HCT116 (cell line): ENCODE data around the gene MSMP. TPM values are rescaled to one million over a fixed set of nuclear protein-coding genes. Genes with fewer than 3 reads are reported as not detected.

Experiments
- ATAC-seq: fragments of 200-7000 bp; cut with Tn5 transposase; 2 replicates; pipeline ENCODE4 v1.9.1; 2020; ENCODE audit warnings: mild to moderate bottlenecking, moderate library complexity
- BruUV-seq: library from RNA; stranded (reverse); fragments of 400-500 nt; replicated peaks from 2 replicates; lab custom pipeline; 2021; lab: Mats Ljungman, UMichigan
- CTCF ChIA-PET: fragments of 300-600 bp; sonication (Branson Sonifier 250); formaldehyde crosslinking; loops from one replicate; lab custom pipeline; 2021; ENCODE audit warnings: antibody characterized with exemption; lab: Charles Lee
- POLR2A ChIA-PET: fragments of 300-600, 350-600 bp; sonication (Branson Sonifier 250); formaldehyde crosslinking; loops from one replicate; lab custom pipeline; 2021; ENCODE audit warnings: antibody characterized with exemption; lab: Charles Lee
- RAD21 ChIA-PET, 2 experiments: fragments of 300-600 bp; sonication (Branson Sonifier 250); formaldehyde crosslinking; loops; one replicate each; lab custom pipeline; 2023; ENCODE audit warnings: low total read pairs in 2 of 2; ENCODE audit not compliant: uncharacterized antibody in 2 of 2, unreplicated experiment in 2 of 2, low non-redundant PET in 1 of 2; lab: Charles Lee
- DNase-seq: peaks from one replicate; pipeline ENCODE4 v3.0.0-alpha.2; 2010; ENCODE audit warnings: low read depth, low spot score
- H2AFZ ChIP-seq: fragments of 200-600 bp; shearing (Covaris generic), sonication (generic); 2 replicates; pipeline ENCODE4 v1.6.1; 2017; ENCODE audit warnings: low read depth, mixed run types, mixed read lengths, antibody characterized with exemption, low read length; ENCODE audit not compliant: poor library complexity, severe bottlenecking
- H3K27ac ChIP-seq: 2 replicates; pipeline ENCODE4 v1.5.1; 2012; ENCODE audit warnings: low read depth, low read length
- H3K27me3 ChIP-seq: fragments of 200-600 bp; sonication (generic); 2 replicates; pipeline ENCODE4 v1.6.1; 2016; ENCODE audit warnings: mixed run types, low read length, mixed read lengths; ENCODE audit not compliant: insufficient read depth
- H3K36me3 ChIP-seq, 2 experiments: fragments of 200-500 bp in 1 of 2; fragments of 200-600 bp in 1 of 2; sonication (Bioruptor generic) in 1 of 2; sonication (generic) in 1 of 2; 2 replicates each; pipeline versions ENCODE4 v1.5.1 to v1.6.1; 2014 to 2016; ENCODE audit warnings: low read length in 2 of 2, inconsistent platforms in 1 of 2, mixed read lengths in 1 of 2, mixed run types in 1 of 2; ENCODE audit not compliant: insufficient read depth in 2 of 2, control insufficient read depth in 1 of 2
- H3K4me1 ChIP-seq, 2 experiments: fragments of 200-600 bp in 1 of 2; sonication (generic) in 1 of 2; 2 replicates each; pipeline versions ENCODE4 v1.5.1 to v1.6.1; 2012 to 2017; ENCODE audit warnings: low read length in 2 of 2, inconsistent platforms in 1 of 2, mild to moderate bottlenecking in 1 of 2, mixed read lengths in 1 of 2, mixed run types in 1 of 2, moderate library complexity in 1 of 2; ENCODE audit not compliant: insufficient read depth in 2 of 2, control insufficient read depth in 1 of 2
- H3K4me2 ChIP-seq: fragments of 200-600 bp; sonication (generic); 2 replicates; pipeline ENCODE4 v1.6.1; 2017; ENCODE audit warnings: mixed run types, low read length, mixed read lengths
- H3K4me3 ChIP-seq, 2 experiments: fragments of 200-600 bp in 1 of 2; sonication (generic) in 1 of 2; replicated peaks in 1 of 2; 2 replicates each; pipeline ENCODE4 v1.5.1; 2011 to 2016; ENCODE audit warnings: low read length in 2 of 2, control low read depth in 1 of 2, low read depth in 1 of 2, mild to moderate bottlenecking in 1 of 2, mixed read lengths in 1 of 2, mixed run types in 1 of 2
- H3K79me2 ChIP-seq: fragments of 200-600 bp; sonication (generic); 2 replicates; pipeline ENCODE4 v1.6.1; 2017; ENCODE audit warnings: mild to moderate bottlenecking, mixed run types, low read length, moderate library complexity, mixed read lengths; ENCODE audit not compliant: insufficient read depth
- H3K9ac ChIP-seq: fragments of 200-600 bp; sonication (generic); 2 replicates; pipeline ENCODE4 v1.6.1; 2016; ENCODE audit warnings: low read length, mixed read lengths
- H3K9me2 ChIP-seq: fragments of 200-600 bp; sonication (generic), shearing (Covaris generic); 2 replicates; pipeline ENCODE4 v1.6.1; 2017; ENCODE audit warnings: mixed run types, mild to moderate bottlenecking, moderate library complexity; ENCODE audit not compliant: insufficient read depth
- H3K9me3 ChIP-seq, 2 experiments: fragments of 200-500 bp in 1 of 2; fragments of 200-600 bp in 1 of 2; sonication (Bioruptor generic) in 1 of 2; sonication (generic) in 1 of 2; 2 replicates each; pipeline ENCODE4 v1.6.1; 2014 to 2017; ENCODE audit warnings: low read length in 2 of 2, mixed read lengths in 2 of 2, inconsistent platforms in 1 of 2, low read depth in 1 of 2, mild to moderate bottlenecking in 1 of 2, mixed run types in 1 of 2, moderate library complexity in 1 of 2; ENCODE audit not compliant: control insufficient read depth in 1 of 2, insufficient read depth in 1 of 2
- H4K20me1 ChIP-seq: fragments of 200-600 bp; sonication (generic), shearing (Covaris generic); 2 replicates; pipeline ENCODE4 v1.6.1; 2017; ENCODE audit warnings: mixed run types, mild to moderate bottlenecking, moderate library complexity; ENCODE audit not compliant: insufficient read depth
- CBX3 ChIP-seq: IDR thresholded peaks from 2 replicates; pipeline ENCODE4 v1.6.1; 2012; ENCODE audit warnings: low read depth
- CEBPB ChIP-seq: IDR thresholded peaks from 2 replicates; pipeline ENCODE4 v1.6.1; 2012; ENCODE audit warnings: low read depth
- ELF1 ChIP-seq: IDR thresholded peaks from 2 replicates; pipeline ENCODE4 v1.6.1; 2012; ENCODE audit warnings: low read depth, borderline replicate concordance
- EZH2 ChIP-seq: fragments of 200-600 bp; sonication (generic); IDR thresholded peaks from 2 replicates; pipeline ENCODE4 v1.6.1; 2017; ENCODE audit warnings: antibody characterized with exemption, mixed run types
- EZH2phosphoT487 ChIP-seq: fragments of 200-600 bp; IDR thresholded peaks from 2 replicates; pipeline ENCODE4 v1.6.1; 2018; ENCODE audit warnings: antibody characterized with exemption, borderline replicate concordance
- JUND ChIP-seq: IDR thresholded peaks from 2 replicates; pipeline ENCODE4 v1.6.1; 2012
- POLR2A ChIP-seq: IDR thresholded peaks from 2 replicates; pipeline ENCODE4 v1.7.0; 2011; ENCODE audit warnings: borderline replicate concordance; ENCODE audit not compliant: insufficient read depth, insufficient read length; ENCODE audit errors: extremely low read depth
- POLR2AphosphoS5 ChIP-seq: IDR thresholded peaks from 2 replicates; pipeline ENCODE4 v1.6.1; 2011; ENCODE audit warnings: mild to moderate bottlenecking, low read depth, low read length, moderate library complexity
- RAD21 ChIP-seq: IDR thresholded peaks from 2 replicates; pipeline ENCODE4 v1.6.1; 2012; ENCODE audit warnings: low read depth, mild to moderate bottlenecking
- SP1 ChIP-seq: IDR thresholded peaks from 2 replicates; pipeline ENCODE4 v1.6.1; 2012; ENCODE audit warnings: low read depth
- SRF ChIP-seq: IDR thresholded peaks from 2 replicates; pipeline ENCODE4 v1.6.1; 2012; ENCODE audit warnings: low read depth
- TCF7L2 ChIP-seq: IDR thresholded peaks from 2 replicates; pipeline ENCODE4 v1.7.0; 2011; ENCODE audit warnings: borderline replicate concordance, inconsistent platforms; ENCODE audit not compliant: insufficient read depth, insufficient read length; ENCODE audit errors: extremely low read depth
- ZFX ChIP-seq: fragments of 450-650 bp; IDR thresholded peaks from 2 replicates; pipeline ENCODE4 v1.6.1; 2017
- intact Hi-C: fragments of 100-400 bp; cut with micrococcal nuclease; formaldehyde crosslinking; loops from 2 replicates; pipeline ENCODE4 v1.10.0; 2022
- total RNA-seq: library from RNA; stranded (reverse); gene quantifications from one replicate; pipeline ENCODE4 v1.2.1, GENCODE V29; 2021; ENCODE audit not compliant: unreplicated experiment
- TF ChIP-seq, protein P1 (sequence below): IDR thresholded peaks from 2 replicates; pipeline ENCODE4 v1.6.1; 2011; ENCODE audit warnings: mild to moderate bottlenecking, low read length, moderate library complexity; ENCODE audit not compliant: insufficient replicate concordance; ENCODE audit errors: extremely low read depth
- TF ChIP-seq, protein P2 (sequence below): IDR thresholded peaks from 2 replicates; pipeline ENCODE4 v1.6.1; 2012; ENCODE audit warnings: low read depth
- TF ChIP-seq, protein P3 (sequence below), 3 experiments: fragments of 200-600 bp in 1 of 3; sonication (generic) in 1 of 3; IDR thresholded peaks in 2 of 3; conservative IDR thresholded peaks in 1 of 3; 2 replicates each; pipeline ENCODE4 v1.5.1; 2012 to 2017; ENCODE audit warnings: low read depth in 2 of 3, low read length in 2 of 3, antibody characterized with exemption in 1 of 3, borderline replicate concordance in 1 of 3, control low read depth in 1 of 3, mild to moderate bottlenecking in 1 of 3, mixed read lengths in 1 of 3, mixed run types in 1 of 3, moderate library complexity in 1 of 3; ENCODE audit not compliant: insufficient read depth in 1 of 3
- TF ChIP-seq, protein P4 (sequence below): IDR thresholded peaks from 2 replicates; pipeline ENCODE4 v1.6.1; 2012

MSMP gene
- total RNA-seq, 1 experiment from 2014 or later, result 1.2 TPM

DNA sequence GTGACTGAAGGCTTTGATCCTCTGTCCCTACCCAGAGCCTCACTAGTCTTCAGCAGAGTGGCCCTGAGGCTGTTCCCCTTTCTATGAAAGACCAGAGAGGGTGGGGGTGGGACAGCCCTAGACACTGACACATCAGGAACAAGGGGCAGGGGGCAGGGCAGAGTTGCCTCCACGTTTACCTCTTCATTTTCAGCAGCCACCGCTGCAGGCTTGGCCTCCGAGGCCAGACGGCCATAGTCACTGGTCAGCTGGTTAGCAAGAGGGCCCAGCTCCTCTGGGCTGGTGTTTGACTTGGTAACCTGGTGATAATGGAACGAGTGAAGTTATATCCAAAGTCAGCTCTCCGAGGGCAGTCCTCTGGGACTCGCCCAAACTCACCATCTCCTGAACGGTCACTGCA, 48.7 kb downstream of the MSMP start:
- no peaks in the 10 kb centered on the region for H4K20me1 ChIP-seq
- H3K79me2 ChIP-seq, result no peaks in the 10 kb centered on the region
- no peaks in the 10 kb centered on the region for H3K9me2 ChIP-seq
- no peak overlapping the region for H2AFZ ChIP-seq
- H3K4me1 ChIP-seq, result no peaks in the 10 kb centered on the region
- H3K4me3 ChIP-seq, result no peak overlapping the region
- H3K27me3 ChIP-seq, result no peaks in the 10 kb centered on the region
- no TSS peak for BruUV-seq
- RAD21 ChIA-PET, result no interaction called here
- H3K9me3 ChIP-seq, result no peaks in the 10 kb centered on the region
- DNase-seq (no peak), ATAC-seq (no peak)
- peaks cover 57 to 69% of the 10 kb centered on the region in 2 experiments for H3K36me3 ChIP-seq
- TF ChIP-seq, protein P1, sequence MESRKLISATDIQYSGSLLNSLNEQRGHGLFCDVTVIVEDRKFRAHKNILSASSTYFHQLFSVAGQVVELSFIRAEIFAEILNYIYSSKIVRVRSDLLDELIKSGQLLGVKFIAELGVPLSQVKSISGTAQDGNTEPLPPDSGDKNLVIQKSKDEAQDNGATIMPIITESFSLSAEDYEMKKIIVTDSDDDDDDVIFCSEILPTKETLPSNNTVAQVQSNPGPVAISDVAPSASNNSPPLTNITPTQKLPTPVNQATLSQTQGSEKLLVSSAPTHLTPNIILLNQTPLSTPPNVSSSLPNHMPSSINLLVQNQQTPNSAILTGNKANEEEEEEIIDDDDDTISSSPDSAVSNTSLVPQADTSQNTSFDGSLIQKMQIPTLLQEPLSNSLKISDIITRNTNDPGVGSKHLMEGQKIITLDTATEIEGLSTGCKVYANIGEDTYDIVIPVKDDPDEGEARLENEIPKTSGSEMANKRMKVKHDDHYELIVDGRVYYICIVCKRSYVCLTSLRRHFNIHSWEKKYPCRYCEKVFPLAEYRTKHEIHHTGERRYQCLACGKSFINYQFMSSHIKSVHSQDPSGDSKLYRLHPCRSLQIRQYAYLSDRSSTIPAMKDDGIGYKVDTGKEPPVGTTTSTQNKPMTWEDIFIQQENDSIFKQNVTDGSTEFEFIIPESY, result no peak
- TF ChIP-seq JUND, result no peak
- no peak for TF ChIP-seq ELF1
- TF ChIP-seq ZFX, result no peak
- no peak for TF ChIP-seq POLR2AphosphoS5
- TF ChIP-seq, protein P2, sequence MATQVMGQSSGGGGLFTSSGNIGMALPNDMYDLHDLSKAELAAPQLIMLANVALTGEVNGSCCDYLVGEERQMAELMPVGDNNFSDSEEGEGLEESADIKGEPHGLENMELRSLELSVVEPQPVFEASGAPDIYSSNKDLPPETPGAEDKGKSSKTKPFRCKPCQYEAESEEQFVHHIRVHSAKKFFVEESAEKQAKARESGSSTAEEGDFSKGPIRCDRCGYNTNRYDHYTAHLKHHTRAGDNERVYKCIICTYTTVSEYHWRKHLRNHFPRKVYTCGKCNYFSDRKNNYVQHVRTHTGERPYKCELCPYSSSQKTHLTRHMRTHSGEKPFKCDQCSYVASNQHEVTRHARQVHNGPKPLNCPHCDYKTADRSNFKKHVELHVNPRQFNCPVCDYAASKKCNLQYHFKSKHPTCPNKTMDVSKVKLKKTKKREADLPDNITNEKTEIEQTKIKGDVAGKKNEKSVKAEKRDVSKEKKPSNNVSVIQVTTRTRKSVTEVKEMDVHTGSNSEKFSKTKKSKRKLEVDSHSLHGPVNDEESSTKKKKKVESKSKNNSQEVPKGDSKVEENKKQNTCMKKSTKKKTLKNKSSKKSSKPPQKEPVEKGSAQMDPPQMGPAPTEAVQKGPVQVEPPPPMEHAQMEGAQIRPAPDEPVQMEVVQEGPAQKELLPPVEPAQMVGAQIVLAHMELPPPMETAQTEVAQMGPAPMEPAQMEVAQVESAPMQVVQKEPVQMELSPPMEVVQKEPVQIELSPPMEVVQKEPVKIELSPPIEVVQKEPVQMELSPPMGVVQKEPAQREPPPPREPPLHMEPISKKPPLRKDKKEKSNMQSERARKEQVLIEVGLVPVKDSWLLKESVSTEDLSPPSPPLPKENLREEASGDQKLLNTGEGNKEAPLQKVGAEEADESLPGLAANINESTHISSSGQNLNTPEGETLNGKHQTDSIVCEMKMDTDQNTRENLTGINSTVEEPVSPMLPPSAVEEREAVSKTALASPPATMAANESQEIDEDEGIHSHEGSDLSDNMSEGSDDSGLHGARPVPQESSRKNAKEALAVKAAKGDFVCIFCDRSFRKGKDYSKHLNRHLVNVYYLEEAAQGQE, result no peak
- TF ChIP-seq SRF, result no peak
- TF ChIP-seq EZH2, result no peak
- TF ChIP-seq TCF7L2, result no peak
- TF ChIP-seq RAD21, result no peak
- TF ChIP-seq CEBPB, result no peak
- TF ChIP-seq CBX3, result no peak
- TF ChIP-seq EZH2phosphoT487, result no peak
- no peak for TF ChIP-seq POLR2A
- no peak for TF ChIP-seq SP1
- TF ChIP-seq, protein P3, sequence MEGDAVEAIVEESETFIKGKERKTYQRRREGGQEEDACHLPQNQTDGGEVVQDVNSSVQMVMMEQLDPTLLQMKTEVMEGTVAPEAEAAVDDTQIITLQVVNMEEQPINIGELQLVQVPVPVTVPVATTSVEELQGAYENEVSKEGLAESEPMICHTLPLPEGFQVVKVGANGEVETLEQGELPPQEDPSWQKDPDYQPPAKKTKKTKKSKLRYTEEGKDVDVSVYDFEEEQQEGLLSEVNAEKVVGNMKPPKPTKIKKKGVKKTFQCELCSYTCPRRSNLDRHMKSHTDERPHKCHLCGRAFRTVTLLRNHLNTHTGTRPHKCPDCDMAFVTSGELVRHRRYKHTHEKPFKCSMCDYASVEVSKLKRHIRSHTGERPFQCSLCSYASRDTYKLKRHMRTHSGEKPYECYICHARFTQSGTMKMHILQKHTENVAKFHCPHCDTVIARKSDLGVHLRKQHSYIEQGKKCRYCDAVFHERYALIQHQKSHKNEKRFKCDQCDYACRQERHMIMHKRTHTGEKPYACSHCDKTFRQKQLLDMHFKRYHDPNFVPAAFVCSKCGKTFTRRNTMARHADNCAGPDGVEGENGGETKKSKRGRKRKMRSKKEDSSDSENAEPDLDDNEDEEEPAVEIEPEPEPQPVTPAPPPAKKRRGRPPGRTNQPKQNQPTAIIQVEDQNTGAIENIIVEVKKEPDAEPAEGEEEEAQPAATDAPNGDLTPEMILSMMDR (IDR thresholded peaks at IDR 0.05 in 2 of 3, conservative IDR thresholded peaks at IDR 0.05 in 1 of 3; ENCODE audit: borderline replicate concordance in 1 of 3, insufficient read depth in 1 of 3, low read depth in 2 of 3, low read length in 2 of 3), result no peak
- TF ChIP-seq, protein P4, sequence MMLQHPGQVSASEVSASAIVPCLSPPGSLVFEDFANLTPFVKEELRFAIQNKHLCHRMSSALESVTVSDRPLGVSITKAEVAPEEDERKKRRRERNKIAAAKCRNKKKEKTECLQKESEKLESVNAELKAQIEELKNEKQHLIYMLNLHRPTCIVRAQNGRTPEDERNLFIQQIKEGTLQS, result no peak
- no peak overlapping the region for H3K27ac ChIP-seq
- intact Hi-C loops, result no loop called here
- POLR2A ChIA-PET, result no interaction called here
- H3K9ac ChIP-seq, result no peak overlapping the region
- CTCF ChIA-PET, result interaction anchor here (1.8 kb wide), 1 partner anchor 8 kb away, joined by 7 read pairs; no protein-coding TSS in a partner anchor
- no peak overlapping the region for H3K4me2 ChIP-seq
